ENCODE results near the gene ACBD4. TPM values are rescaled to one million over a fixed set of nuclear protein-coding genes. Genes with fewer than 3 reads are reported as not detected.

The ACBD4 gene
- total RNA-seq, 2 donors from 2014 or later, result 20.8 to 21.1 TPM

GRCh38 chr17:45098869-45099616, 36.4 kb upstream of the ACBD4 start:
- Histone ChIP-seq H3K27me3 (no peaks in the 10 kb centered on the region), H3K27ac (no peak overlapping the region), H3K4me1 (no peaks in the 10 kb centered on the region), H3K4me3 (no peak overlapping the region), H3K9me3 (no peaks in the 10 kb centered on the region), H3K36me3 (replicated peaks in 1 of 2; ENCODE audit: insufficient read depth in 1 of 2, low read depth in 2 of 2) (peaks cover 33 to 56% of the 10 kb centered on the region in 2 donors)
- ATAC-seq, result peak; percentile 89
- DNase-seq, result peak; percentile 82 to 89 (median 88)
- TF ChIP-seq POLR2A (IDR thresholded peaks at IDR 0.05), result no peak
- TF ChIP-seq, protein P1, sequence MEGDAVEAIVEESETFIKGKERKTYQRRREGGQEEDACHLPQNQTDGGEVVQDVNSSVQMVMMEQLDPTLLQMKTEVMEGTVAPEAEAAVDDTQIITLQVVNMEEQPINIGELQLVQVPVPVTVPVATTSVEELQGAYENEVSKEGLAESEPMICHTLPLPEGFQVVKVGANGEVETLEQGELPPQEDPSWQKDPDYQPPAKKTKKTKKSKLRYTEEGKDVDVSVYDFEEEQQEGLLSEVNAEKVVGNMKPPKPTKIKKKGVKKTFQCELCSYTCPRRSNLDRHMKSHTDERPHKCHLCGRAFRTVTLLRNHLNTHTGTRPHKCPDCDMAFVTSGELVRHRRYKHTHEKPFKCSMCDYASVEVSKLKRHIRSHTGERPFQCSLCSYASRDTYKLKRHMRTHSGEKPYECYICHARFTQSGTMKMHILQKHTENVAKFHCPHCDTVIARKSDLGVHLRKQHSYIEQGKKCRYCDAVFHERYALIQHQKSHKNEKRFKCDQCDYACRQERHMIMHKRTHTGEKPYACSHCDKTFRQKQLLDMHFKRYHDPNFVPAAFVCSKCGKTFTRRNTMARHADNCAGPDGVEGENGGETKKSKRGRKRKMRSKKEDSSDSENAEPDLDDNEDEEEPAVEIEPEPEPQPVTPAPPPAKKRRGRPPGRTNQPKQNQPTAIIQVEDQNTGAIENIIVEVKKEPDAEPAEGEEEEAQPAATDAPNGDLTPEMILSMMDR (IDR thresholded peaks at IDR 0.05), result peak; percentile 67 to 87 (median 81)
- intact Hi-C loops (cut with DNase I), result no loop called here
- WGBS, 2 donors, result 35 to 61% methylated on average over 9 of the region's 9 CpGs

DNA sequence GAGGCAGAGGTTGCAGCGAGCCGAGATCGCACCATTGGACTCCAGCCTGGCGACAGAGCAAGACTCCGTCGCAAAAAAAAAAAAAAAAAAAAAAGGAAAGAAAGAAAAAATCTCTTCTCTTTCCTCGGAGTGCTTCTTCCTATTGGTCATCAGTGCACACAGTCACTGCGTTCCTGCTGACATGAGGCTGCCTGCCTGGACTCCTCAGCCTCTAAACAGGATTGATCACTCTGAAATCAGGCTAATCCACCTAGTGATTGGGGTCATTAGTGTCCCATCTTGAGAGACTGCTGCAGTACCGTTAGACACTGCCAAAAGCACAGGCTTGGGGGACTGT, 34.0 kb upstream of the ACBD4 start:
- WGBS, 2 donors, result 85 to 87% methylated on average over 9 of the region's 9 CpGs
- no peak overlapping the region for H3K27ac ChIP-seq
- H3K27me3 ChIP-seq, result no peaks in the 10 kb centered on the region
- intact Hi-C loops (cut with DNase I), result loop anchor here (10.0 kb wide), 1 partner anchor 327 kb away; no protein-coding TSS in a partner anchor
- no peak for ATAC-seq
- DNase-seq, result no peak
- H3K4me1 ChIP-seq, result no peaks in the 10 kb centered on the region
- TF ChIP-seq, protein P1 (IDR thresholded peaks at IDR 0.05), result no peak
- TF ChIP-seq POLR2A (IDR thresholded peaks at IDR 0.05), result no peak
- no peak overlapping the region for H3K4me3 ChIP-seq
- no peaks in the 10 kb centered on the region for H3K9me3 ChIP-seq
- H3K36me3 ChIP-seq (replicated peaks in 1 of 2; ENCODE audit: insufficient read depth in 1 of 2, low read depth in 2 of 2), result peaks cover 27 to 67% of the 10 kb centered on the region in 2 donors

- WGBS, 2 donors, result 81 to 89% methylated on average over 11 to 12 of the region's 12 CpGs
Observed at GRCh38 chr17:45101883-45102811, 33.3 kb upstream of the ACBD4 start.

GRCh38 chr17:45102856-45103255, 32.6 kb upstream of the ACBD4 start:
- H3K27ac ChIP-seq, result no peak overlapping the region
- intact Hi-C loops (cut with DNase I), result loop anchor here (10.0 kb wide), 1 partner anchor 328 kb away; no protein-coding TSS in a partner anchor
- 91 to 95% methylated on average over 4 to 9 of the region's 9 CpGs for WGBS, 2 donors
- H3K4me3 ChIP-seq, result no peak overlapping the region
- DNase-seq (no peak), ATAC-seq (no peak)
- no peak for TF ChIP-seq POLR2A (IDR thresholded peaks at IDR 0.05)
- TF ChIP-seq, protein P1 (IDR thresholded peaks at IDR 0.05), result no peak
- no peaks in the 10 kb centered on the region for H3K27me3 ChIP-seq
- no peaks in the 10 kb centered on the region for H3K4me1 ChIP-seq
- H3K36me3 ChIP-seq (replicated peaks in 1 of 2; ENCODE audit: insufficient read depth in 1 of 2, low read depth in 2 of 2), result peaks cover 16 to 65% of the 10 kb centered on the region in 2 donors
- no peaks in the 10 kb centered on the region for H3K9me3 ChIP-seq

More at GRCh38 chr17:45101883-45102811, 33.3 kb upstream of the ACBD4 start:
- ATAC-seq (no peak), DNase-seq (no peak)
- Histone ChIP-seq H3K36me3 (replicated peaks in 1 of 2; ENCODE audit: insufficient read depth in 1 of 2, low read depth in 2 of 2) (peaks cover 23 to 66% of the 10 kb centered on the region in 2 donors), H3K4me1 (no peaks in the 10 kb centered on the region), H3K27ac (no peak overlapping the region), H3K27me3 (no peaks in the 10 kb centered on the region), H3K9me3 (no peaks in the 10 kb centered on the region), H3K4me3 (no peak overlapping the region)
- intact Hi-C loops (cut with DNase I), result loop anchor here (10.0 kb wide), 1 partner anchor 327 kb away; no protein-coding TSS in a partner anchor
- no peak for TF ChIP-seq POLR2A (IDR thresholded peaks at IDR 0.05)
- TF ChIP-seq, protein P1 (IDR thresholded peaks at IDR 0.05), result no peak

Measured in body of pancreas (tissue), 4 donors.